Measurements from ENCODE around the gene SUSD1. TPM values are rescaled to one million over a fixed set of nuclear protein-coding genes. Genes with fewer than 3 reads are reported as not detected.

SUSD1 gene
- total RNA-seq, 2 donors from 2014 or later, result 6.2 to 10.6 TPM

DNA sequence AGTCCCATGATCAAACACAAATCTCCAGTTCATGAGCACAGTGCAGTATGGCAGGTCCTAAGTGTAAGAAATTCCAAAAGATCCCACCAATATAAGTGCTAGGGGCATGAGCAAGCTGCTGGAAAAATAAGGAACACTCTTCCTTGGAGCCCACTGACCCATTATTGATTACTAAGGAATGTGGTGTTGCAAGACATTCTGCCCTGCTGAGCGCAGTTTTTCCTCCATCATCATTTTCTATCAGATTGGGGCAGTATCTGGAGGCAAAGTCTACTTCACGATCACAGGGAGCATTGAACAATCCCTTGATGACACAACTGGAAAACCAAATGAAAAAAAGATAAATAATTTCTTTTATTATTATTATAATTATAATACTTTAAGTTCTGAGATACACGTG, 149.2 kb downstream of the SUSD1 start:
- TF ChIP-seq, protein P1, sequence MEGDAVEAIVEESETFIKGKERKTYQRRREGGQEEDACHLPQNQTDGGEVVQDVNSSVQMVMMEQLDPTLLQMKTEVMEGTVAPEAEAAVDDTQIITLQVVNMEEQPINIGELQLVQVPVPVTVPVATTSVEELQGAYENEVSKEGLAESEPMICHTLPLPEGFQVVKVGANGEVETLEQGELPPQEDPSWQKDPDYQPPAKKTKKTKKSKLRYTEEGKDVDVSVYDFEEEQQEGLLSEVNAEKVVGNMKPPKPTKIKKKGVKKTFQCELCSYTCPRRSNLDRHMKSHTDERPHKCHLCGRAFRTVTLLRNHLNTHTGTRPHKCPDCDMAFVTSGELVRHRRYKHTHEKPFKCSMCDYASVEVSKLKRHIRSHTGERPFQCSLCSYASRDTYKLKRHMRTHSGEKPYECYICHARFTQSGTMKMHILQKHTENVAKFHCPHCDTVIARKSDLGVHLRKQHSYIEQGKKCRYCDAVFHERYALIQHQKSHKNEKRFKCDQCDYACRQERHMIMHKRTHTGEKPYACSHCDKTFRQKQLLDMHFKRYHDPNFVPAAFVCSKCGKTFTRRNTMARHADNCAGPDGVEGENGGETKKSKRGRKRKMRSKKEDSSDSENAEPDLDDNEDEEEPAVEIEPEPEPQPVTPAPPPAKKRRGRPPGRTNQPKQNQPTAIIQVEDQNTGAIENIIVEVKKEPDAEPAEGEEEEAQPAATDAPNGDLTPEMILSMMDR (IDR thresholded peaks at IDR 0.05), result no peak
- H3K4me1 ChIP-seq, result peaks cover 0 to 9% of the 10 kb centered on the region in 2 donors
- H3K9me3 ChIP-seq, result no peaks in the 10 kb centered on the region
- no peaks in the 10 kb centered on the region for H3K27me3 ChIP-seq
- no peaks in the 10 kb centered on the region for H3K36me3 ChIP-seq
- no peak overlapping the region for H3K27ac ChIP-seq
- no peak overlapping the region for H3K4me3 ChIP-seq
- DNase-seq (ENCODE audit: low spot score), result no peak

DNA sequence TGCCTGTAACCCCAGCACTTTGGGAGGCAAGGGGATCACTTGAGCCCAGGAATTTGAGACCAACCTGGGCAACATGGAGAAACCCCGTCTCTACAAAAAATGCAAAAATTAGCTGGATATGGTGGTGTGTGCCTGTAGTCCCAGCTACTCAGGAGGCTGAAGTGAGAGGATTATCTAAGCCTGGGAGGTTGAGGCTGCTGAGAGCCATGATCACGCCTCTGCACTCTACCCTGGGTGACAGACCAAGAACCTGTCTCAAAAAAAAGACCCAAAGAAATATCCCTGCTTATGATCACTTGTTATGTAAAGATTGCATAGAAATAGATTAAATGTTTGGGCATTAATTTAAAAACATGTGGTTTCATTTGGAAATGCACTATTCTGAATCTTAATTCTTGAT, 153.4 kb downstream of the SUSD1 start:
- H3K36me3 ChIP-seq, result no peaks in the 10 kb centered on the region
- H3K9me3 ChIP-seq, result no peaks in the 10 kb centered on the region
- TF ChIP-seq, protein P1 (IDR thresholded peaks at IDR 0.05), result no peak
- H3K4me3 ChIP-seq, result no peak overlapping the region
- no peak overlapping the region for H3K27ac ChIP-seq
- H3K4me1 ChIP-seq, result peaks cover 0 to 9% of the 10 kb centered on the region in 2 donors
- H3K27me3 ChIP-seq, result no peaks in the 10 kb centered on the region
- DNase-seq (ENCODE audit: low spot score), result no peak

DNA sequence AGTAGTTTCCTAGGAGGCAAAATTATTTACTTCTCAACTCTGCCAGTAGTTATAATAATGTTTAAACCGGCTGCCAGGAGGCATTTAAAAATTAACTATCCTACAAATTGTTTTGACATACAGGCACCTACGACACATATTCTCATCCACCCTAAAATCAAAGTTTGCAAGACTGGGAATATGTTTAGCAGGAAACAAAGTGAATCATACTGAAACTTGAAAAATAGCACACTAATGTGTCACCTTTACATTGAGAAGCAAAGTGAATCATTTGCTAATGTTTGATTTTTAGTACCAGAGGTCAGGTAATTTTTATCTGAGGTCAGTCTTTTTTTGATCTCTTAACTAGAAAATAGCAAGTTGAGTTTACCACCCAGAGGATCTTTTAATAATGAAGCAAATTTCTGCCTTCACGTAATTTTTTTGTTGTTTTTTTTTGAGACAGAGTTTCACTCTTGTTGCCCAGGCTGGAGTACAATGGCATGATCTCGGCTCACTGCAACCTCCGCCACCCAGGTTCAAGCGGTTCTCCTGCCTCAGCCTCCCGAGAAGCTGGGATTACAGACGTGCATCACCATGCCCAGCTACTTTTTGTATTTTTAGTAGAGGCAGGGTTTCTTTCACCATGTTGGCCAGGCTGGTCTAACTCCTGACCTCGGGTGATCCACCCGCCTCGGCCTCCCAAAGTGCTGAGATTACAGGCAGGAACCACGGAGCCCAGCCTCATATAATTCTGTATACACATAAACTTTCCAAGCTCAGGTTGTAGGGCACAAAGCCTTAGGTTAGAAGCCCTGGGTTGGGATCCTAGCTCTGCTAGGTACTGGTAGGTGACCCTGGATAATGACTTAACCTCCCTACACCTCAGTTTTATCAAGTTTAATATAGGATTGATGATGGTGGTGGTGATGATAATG, 154.2 kb downstream of the SUSD1 start:
- TF ChIP-seq, protein P1 (IDR thresholded peaks at IDR 0.05), result no peak
- Histone ChIP-seq H3K36me3 (no peaks in the 10 kb centered on the region), H3K4me3 (no peak overlapping the region), H3K4me1 (peaks cover 0 to 9% of the 10 kb centered on the region in 2 donors), H3K27me3 (no peaks in the 10 kb centered on the region), H3K9me3 (no peaks in the 10 kb centered on the region), H3K27ac (no peak overlapping the region)
- DNase-seq (ENCODE audit: low spot score), result no peak

DNA sequence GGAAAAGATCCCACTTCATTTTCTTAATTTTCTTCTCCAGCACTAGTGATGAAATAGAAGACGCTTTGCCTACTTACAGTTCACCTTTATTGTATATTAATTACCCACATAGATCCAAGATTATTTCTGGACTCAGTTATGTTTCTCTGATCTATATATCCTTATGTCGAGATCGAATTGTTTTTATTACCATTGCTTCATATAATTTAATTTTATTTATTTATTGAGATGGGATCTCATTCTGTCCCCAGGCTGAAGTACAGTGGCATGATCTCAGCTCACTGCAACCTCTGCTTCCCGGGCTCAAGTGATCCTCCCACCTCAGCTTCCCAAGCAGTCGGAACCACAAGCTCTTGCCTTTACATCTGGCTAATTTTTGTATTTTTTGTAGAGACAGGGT, 157.2 kb downstream of the SUSD1 start:
- no peak for DNase-seq (ENCODE audit: low spot score)
- Histone ChIP-seq H3K27ac (no peak overlapping the region), H3K27me3 (no peaks in the 10 kb centered on the region), H3K36me3 (no peaks in the 10 kb centered on the region), H3K4me1 (peaks cover 0 to 12% of the 10 kb centered on the region in 2 donors), H3K4me3 (no peak overlapping the region), H3K9me3 (no peaks in the 10 kb centered on the region)
- TF ChIP-seq, protein P1 (IDR thresholded peaks at IDR 0.05), result no peak

DNA sequence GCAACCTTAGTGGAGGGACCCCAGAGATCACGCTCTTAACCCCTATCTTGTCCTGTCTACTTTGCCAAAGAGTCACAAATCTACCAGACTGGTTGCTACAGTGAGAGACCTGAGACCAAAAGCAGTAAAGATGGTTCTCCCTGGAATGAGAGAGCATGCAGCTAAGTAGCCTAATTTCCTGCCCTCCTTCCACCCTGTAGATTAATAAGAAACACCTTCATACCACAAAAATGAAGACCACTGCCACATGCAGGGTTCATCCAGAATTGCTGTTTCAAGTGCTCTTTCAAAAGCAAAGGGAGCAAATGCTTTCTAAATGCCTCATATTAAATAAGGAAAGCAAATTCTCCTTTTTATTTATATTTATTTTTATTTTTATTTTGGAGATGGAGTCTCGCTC, 159.4 kb downstream of the SUSD1 start:
- H3K27ac ChIP-seq, result no peak overlapping the region
- no peaks in the 10 kb centered on the region for H3K36me3 ChIP-seq
- H3K4me1 ChIP-seq, result peaks cover 0 to 18% of the 10 kb centered on the region in 2 donors
- TF ChIP-seq, protein P1 (IDR thresholded peaks at IDR 0.05), result no peak
- H3K27me3 ChIP-seq, result no peaks in the 10 kb centered on the region
- no peak for DNase-seq (ENCODE audit: low spot score)
- no peak overlapping the region for H3K4me3 ChIP-seq
- no peaks in the 10 kb centered on the region for H3K9me3 ChIP-seq

Data from right atrium auricular region (tissue), 2 donors.